Kidney epithelial cell (primary cell): ENCODE results near the gene BLTP3A. TPM values are rescaled to one million over a fixed set of nuclear protein-coding genes. Genes with fewer than 3 reads are reported as not detected.
"Not testable (repeated sequence)": the region's sequence is repeated elsewhere in the genome, so short reads cannot be mapped to it uniquely, and the experiment has no call there.

Experiments
- DNase-seq: peaks from one replicate; pipeline ENCODE4 v3.0.0-alpha.2; 2010; ENCODE audit warnings: low read depth
- H3K27me3 ChIP-seq: 2 replicates; pipeline ENCODE4 v1.6.0; 2011; ENCODE audit warnings: low read length; ENCODE audit not compliant: control insufficient read depth, insufficient read depth
- H3K36me3 ChIP-seq: 2 replicates; pipeline ENCODE4 v1.5.1; 2011; ENCODE audit warnings: low read length; ENCODE audit not compliant: control insufficient read depth, insufficient read depth
- H3K4me3 ChIP-seq: 2 replicates; pipeline ENCODE4 v1.5.1; 2011; ENCODE audit warnings: low read depth, mild to moderate bottlenecking, control low read depth, low read length
- total RNA-seq: library from RNA; depleted of rRNA; stranded (reverse); fragments of >200 nt; gene quantifications from 2 replicates; pipeline ENCODE4 v1.2.3, GENCODE V29; 2015
- TF ChIP-seq, protein P1 (sequence below): IDR thresholded peaks from 2 replicates; pipeline ENCODE4 v1.5.1; 2011; ENCODE audit warnings: mild to moderate bottlenecking, moderate library complexity, low read length, control low read depth, inconsistent platforms; ENCODE audit not compliant: insufficient read depth, poor library complexity, severe bottlenecking

BLTP3A gene
- total RNA-seq, 1 donor from 2014 or later = 17.0 TPM

DNA sequence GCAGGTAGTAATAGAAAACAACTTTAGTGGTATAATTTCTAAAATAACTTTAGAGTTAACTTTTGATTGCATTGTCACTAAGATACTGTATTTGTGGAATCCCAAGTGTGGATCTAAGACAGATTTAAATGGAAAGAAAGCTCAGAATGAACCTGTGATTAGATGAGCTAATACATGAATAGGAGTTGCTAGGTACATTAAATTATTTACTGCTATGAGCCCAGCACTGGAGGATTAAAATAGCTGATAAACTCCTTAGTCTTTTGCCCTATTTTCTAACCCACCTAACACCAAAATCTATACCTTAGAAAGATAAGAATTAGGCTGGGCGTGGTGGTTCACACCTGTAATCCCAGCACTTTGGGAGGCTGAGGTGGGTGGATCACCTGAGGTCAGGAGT lies 23.7 kb upstream of the BLTP3A start:
- no peak for DNase-seq
- Histone ChIP-seq H3K4me3 (no peak overlapping the region), H3K36me3 (peaks cover 2% of the 10 kb centered on the region), H3K27me3 (no peaks in the 10 kb centered on the region)
- TF ChIP-seq, protein P1, sequence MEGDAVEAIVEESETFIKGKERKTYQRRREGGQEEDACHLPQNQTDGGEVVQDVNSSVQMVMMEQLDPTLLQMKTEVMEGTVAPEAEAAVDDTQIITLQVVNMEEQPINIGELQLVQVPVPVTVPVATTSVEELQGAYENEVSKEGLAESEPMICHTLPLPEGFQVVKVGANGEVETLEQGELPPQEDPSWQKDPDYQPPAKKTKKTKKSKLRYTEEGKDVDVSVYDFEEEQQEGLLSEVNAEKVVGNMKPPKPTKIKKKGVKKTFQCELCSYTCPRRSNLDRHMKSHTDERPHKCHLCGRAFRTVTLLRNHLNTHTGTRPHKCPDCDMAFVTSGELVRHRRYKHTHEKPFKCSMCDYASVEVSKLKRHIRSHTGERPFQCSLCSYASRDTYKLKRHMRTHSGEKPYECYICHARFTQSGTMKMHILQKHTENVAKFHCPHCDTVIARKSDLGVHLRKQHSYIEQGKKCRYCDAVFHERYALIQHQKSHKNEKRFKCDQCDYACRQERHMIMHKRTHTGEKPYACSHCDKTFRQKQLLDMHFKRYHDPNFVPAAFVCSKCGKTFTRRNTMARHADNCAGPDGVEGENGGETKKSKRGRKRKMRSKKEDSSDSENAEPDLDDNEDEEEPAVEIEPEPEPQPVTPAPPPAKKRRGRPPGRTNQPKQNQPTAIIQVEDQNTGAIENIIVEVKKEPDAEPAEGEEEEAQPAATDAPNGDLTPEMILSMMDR = no peak

DNA sequence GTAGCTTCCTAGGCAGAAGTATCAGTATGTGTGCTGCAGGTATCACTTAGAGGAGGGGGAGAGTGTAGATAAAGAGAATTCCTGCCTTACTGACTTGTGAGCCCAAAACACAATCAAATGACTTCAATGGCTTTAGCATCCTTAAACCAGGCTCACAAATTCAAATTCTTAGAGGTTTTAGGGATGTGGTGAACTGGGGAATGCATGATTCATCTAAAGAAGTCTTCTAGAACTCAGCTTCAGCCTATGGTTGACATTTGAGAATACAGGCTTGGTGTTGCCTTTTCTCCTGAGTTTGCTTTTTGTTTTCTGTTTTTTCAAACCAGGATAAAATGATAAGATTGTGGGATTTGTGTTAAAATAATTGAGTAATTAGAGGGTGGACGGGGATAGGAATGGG lies 20.2 kb upstream of the BLTP3A start:
- DNase-seq = no peak
- TF ChIP-seq, protein P1 = no peak
- Histone ChIP-seq H3K4me3 (no peak overlapping the region), H3K36me3 (no peaks in the 10 kb centered on the region), H3K27me3 (no peaks in the 10 kb centered on the region)

DNA sequence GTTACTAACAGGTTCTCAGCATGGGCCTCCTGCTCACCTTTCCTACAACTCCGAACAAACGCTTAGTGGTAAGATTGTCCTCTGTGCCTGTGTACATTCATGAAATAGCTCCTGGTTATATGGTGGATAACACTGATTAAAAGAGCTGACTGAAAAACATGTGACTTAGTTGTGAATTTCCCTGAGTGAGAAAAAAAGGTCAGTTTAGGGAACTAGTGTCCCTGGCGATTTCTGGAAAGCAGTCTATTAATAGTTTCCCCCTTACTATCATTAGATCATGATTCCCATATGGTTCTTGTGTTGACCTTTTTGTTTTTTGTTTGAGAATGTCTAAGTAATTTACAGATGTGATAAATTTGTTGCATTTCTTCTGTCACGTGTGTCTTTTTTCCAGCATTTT lies 18.9 kb upstream of the BLTP3A start:
- DNase-seq = no peak
- Histone ChIP-seq H3K4me3 (no peak overlapping the region), H3K36me3 (no peaks in the 10 kb centered on the region), H3K27me3 (no peaks in the 10 kb centered on the region)
- TF ChIP-seq, protein P1 = no peak

DNA sequence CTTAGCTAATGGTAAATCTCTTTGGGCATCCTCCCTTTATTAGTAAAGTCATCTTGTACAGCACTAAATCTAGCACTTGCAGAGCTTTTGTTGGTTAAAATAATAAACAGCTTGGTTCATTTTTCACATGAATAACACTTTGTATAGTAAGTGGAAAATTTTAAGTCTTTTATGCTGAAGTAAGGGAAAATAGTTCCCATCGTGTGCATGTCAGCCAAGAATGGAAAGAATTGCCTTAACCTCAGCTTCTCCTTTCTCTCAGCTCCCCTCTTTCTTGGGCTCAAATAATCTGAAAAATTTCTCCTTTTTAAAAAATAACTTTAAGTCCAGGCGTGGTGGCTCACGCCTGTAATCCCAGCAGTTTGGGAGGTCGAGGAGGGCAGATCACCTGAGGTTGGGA lies 18.0 kb upstream of the BLTP3A start:
- TF ChIP-seq, protein P1 = no peak
- no peak for DNase-seq
- Histone ChIP-seq H3K27me3 (no peaks in the 10 kb centered on the region), H3K4me3 (no peak overlapping the region), H3K36me3 (no peaks in the 10 kb centered on the region)

DNA sequence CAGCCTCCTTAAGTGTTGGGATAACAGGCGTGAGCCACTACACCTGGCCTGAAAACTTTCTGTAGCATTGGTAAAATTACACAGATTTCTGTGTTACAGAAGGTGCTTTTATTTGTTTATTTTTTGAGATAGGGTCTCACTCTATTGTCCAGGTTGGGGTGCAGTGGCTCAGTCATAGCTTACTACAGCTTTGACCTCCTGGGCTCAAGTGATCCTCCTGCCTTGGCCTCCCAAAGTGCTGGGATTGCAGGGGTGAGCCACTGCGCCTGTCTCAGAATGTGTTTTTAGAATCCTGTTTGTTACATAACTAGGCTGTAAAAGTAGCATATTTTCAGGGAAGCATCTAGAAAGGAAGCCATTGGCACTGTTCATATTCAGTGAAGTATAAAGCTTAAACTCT lies 16.9 kb upstream of the BLTP3A start:
- TF ChIP-seq, protein P1 = no peak
- Histone ChIP-seq H3K4me3 (no peak overlapping the region), H3K27me3 (no peaks in the 10 kb centered on the region), H3K36me3 (no peaks in the 10 kb centered on the region)
- DNase-seq = no peak

DNA sequence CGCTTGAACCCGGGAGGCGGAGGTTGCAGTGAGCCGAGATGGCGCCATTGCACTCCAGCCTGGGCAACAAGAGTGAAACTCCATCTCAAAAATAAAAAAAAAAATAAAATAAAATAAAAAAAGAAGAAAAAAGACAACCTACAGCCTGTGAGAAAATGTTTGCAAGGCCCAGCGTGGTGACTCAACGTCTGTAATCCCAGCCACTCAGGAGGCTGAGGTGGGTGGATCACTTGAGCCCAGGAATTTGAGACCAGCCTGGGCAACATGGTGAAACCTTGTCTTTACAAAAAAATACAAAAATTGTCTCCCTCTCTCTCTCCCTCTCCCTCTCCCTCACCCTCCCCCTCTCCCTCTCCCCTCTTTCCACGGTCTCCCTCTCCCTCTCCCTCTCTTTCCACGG lies 6.5 kb upstream of the BLTP3A start:
- not testable (repeated sequence) for H3K27me3 ChIP-seq, DNase-seq, H3K36me3 ChIP-seq, H3K4me3 ChIP-seq

DNA sequence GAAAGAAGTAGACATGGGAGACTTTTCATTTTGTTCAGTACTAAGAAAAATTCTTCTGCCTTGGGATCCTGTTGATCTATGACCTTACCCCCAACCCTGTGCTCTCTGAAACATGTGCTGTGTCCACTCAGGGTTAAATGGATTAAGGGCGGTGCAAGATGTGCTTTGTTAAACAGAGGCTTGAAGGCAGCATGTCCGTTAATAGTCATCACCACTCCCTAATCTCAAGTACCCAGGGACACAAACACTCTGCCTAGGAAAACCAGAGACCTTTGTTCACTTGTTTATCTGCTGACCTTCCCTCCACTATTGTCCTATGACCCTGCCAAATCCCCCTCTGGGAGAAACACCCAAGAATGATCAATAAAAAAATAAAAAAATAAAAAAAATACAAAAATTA lies 4.7 kb upstream of the BLTP3A start:
- not testable (repeated sequence) for H3K4me3 ChIP-seq, DNase-seq, H3K27me3 ChIP-seq, H3K36me3 ChIP-seq
